ENCODE data around the gene AGAP1. TPM values are rescaled to one million over a fixed set of nuclear protein-coding genes. Genes with fewer than 3 reads are reported as not detected.
A peak's percentile ranks its signal among the peaks of the same experiment; 100 is the strongest.
"Not testable (repeated sequence)": the region's sequence is repeated elsewhere in the genome, so short reads cannot be mapped to it uniquely, and the experiment has no call there.

Gene AGAP1
- total RNA-seq, 1 experiment from 2014 or later, result 25.8 TPM

DNA sequence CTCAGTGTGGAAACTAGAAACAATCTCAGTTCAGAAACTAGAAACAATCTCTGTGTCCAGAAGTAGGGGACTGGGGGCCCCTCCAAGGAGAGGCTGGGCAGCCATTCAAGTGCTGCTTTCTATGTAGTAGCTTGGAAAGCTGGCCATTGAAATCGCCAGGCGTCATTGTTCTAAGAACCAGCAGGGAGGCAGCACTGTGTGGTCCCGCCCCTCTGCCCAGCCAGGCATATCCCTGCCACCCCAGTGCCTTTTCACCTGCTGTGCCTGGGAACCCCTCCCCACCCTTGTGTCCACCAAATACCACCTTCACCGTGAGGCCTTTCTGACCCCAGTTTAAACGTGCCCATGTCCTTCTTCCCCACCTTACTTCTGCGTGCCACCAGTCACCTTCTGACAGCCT, 452.7 kb downstream of the AGAP1 start:
- Histone ChIP-seq H4K8ac (replicated peaks; ENCODE audit: insufficient read length, low read depth, low read length) (no peak overlapping the region), H3K79me1 (ENCODE audit: insufficient read depth, low read depth, low read length, poor library complexity, severe bottlenecking) (no peaks in the 10 kb centered on the region), H2BK120ac (ENCODE audit: low read depth, low read length, poor library complexity, severe bottlenecking) (no peak overlapping the region), H3K4me2 (ENCODE audit: insufficient read depth, insufficient read length, low read length) (no peak overlapping the region), H3K9ac (ENCODE audit: extremely low read depth, insufficient read length, low read length) (no peak overlapping the region), H4K91ac (ENCODE audit: insufficient read length, low read depth, low read length) (no peak overlapping the region), H2BK5ac (ENCODE audit: insufficient read length, low read length) (no peak overlapping the region), H3K79me2 (ENCODE audit: insufficient read depth, low read length) (no peaks in the 10 kb centered on the region), H2AFZ (ENCODE audit: low read length) (no peak overlapping the region), H4K5ac (ENCODE audit: insufficient read length, low read depth, low read length) (no peak overlapping the region), H2BK20ac (ENCODE audit: low read depth, low read length, poor library complexity, severe bottlenecking) (no peak overlapping the region), H3K4me1 (ENCODE audit: insufficient read depth, low read length) (peaks cover 5% of the 10 kb centered on the region; the same call in 1 of the 2 replicates), H4K20me1 (ENCODE audit: control insufficient read depth, insufficient read depth, insufficient read length) (no peaks in the 10 kb centered on the region), H3K23ac (ENCODE audit: insufficient read length, low read depth, low read length) (no peak overlapping the region), H3K56ac (ENCODE audit: insufficient read length, low read depth, low read length) (no peak overlapping the region), H3K27ac (ENCODE audit: insufficient read length, low read depth, low read length) (no peak overlapping the region), H2BK12ac (ENCODE audit: insufficient read length, low read depth, low read length) (no peak overlapping the region), H3K18ac (ENCODE audit: insufficient read length, low read depth, low read length) (no peak overlapping the region), H3K4ac (ENCODE audit: low read depth, low read length) (no peak overlapping the region), H2AK5ac (ENCODE audit: insufficient read length, low read length) (no peak overlapping the region), H2BK15ac (ENCODE audit: low read depth, low read length) (no peak overlapping the region), H3K23me2 (ENCODE audit: insufficient read length, low read depth, low read length, poor library complexity, severe bottlenecking) (no peaks in the 10 kb centered on the region), H3T11ph (ENCODE audit: low read length) (no peak overlapping the region), H3K14ac (ENCODE audit: insufficient read depth, low read length) (no peak overlapping the region), H3K9me3 (ENCODE audit: control insufficient read depth, low read depth, low read length) (no peaks in the 10 kb centered on the region), H3K27me3 (ENCODE audit: insufficient read depth, low read length) (no peaks in the 10 kb centered on the region)
- no peak for TF ChIP-seq CTCF (conservative IDR thresholded peaks at IDR 0.05)
- 0 out of 2 replicates have a peak, but pooled peaks cover 1% of the 10 kb centered on the region for H3K27me3 Mint-ChIP-seq (ENCODE audit: low read depth)
- DNase-seq, result no peak
- WGBS (ENCODE audit: extremely low coverage, insufficient read length, low lambda C conversion rate), result no CpG with 5 or more reads among the region's 6 CpGs
- H3K4me1 Mint-ChIP-seq, result peaks cover 27 to 29% of the 10 kb centered on the region in 2 experiments
- 0 out of 7 replicates have a peak overlapping the region, but pooled peaks of 2 of the 3 experiments have one; percentile 14 to 82 for H3K27ac Mint-ChIP-seq
- H3K4me3 Mint-ChIP-seq, result no peak overlapping the region
- H3K9me3 Mint-ChIP-seq, result no peaks in the 10 kb centered on the region
- peaks cover 0 to 2% (median 0%) of the 10 kb centered on the region in 3 experiments; a peak in 3 of 7 replicates for H3K36me3 Mint-ChIP-seq (ENCODE audit: insufficient read depth in 1 of 3, low read depth in 3 of 3)

DNA sequence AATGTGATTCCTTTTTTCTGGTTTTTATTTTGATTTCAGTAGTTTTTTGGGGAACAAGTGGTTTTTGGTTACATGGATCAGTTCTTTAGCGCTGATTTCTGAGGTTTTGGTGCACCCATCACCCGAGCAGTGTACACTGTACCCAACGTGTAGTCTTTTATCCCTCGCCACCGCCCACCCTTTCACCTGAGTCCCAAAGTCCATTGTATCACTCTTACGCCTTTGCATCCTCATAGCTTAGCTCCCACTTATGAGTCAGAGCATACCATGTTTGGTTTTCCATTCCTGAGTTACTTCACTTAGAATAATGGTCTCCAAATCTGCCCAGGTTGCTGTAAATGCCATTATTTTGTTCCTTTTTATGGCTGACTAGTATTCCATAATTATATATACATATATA, 453.2 kb downstream of the AGAP1 start:
- H4K5ac ChIP-seq (ENCODE audit: insufficient read length, low read depth, low read length); H2AFZ ChIP-seq (ENCODE audit: low read length); H4K8ac ChIP-seq (replicated peaks; ENCODE audit: insufficient read length, low read depth, low read length); H3K27me3 Mint-ChIP-seq (ENCODE audit: low read depth); H2BK20ac ChIP-seq (ENCODE audit: low read depth, low read length, poor library complexity, severe bottlenecking); H3T11ph ChIP-seq (ENCODE audit: low read length); H3K23me2 ChIP-seq (ENCODE audit: insufficient read length, low read depth, low read length, poor library complexity, severe bottlenecking); H2BK5ac ChIP-seq (ENCODE audit: insufficient read length, low read length); H4K91ac ChIP-seq (ENCODE audit: insufficient read length, low read depth, low read length); H3K23ac ChIP-seq (ENCODE audit: insufficient read length, low read depth, low read length); H3K36me3 Mint-ChIP-seq (ENCODE audit: insufficient read depth in 1 of 3, low read depth in 3 of 3); H3K79me2 ChIP-seq (ENCODE audit: insufficient read depth, low read length); H2AK5ac ChIP-seq (ENCODE audit: insufficient read length, low read length); H4K20me1 ChIP-seq (ENCODE audit: control insufficient read depth, insufficient read depth, insufficient read length); H3K14ac ChIP-seq (ENCODE audit: insufficient read depth, low read length); H3K4ac ChIP-seq (ENCODE audit: low read depth, low read length); H2BK12ac ChIP-seq (ENCODE audit: insufficient read length, low read depth, low read length); H3K27ac ChIP-seq (ENCODE audit: insufficient read length, low read depth, low read length); DNase-seq; H2BK120ac ChIP-seq (ENCODE audit: low read depth, low read length, poor library complexity, severe bottlenecking); H3K9me3 Mint-ChIP-seq; H3K18ac ChIP-seq (ENCODE audit: insufficient read length, low read depth, low read length); H3K4me1 ChIP-seq (ENCODE audit: insufficient read depth, low read length); H3K9me3 ChIP-seq (ENCODE audit: control insufficient read depth, low read depth, low read length); H3K4me3 Mint-ChIP-seq; H3K27me3 ChIP-seq (ENCODE audit: insufficient read depth, low read length); H3K4me2 ChIP-seq (ENCODE audit: insufficient read depth, insufficient read length, low read length); H3K27ac Mint-ChIP-seq; H3K56ac ChIP-seq (ENCODE audit: insufficient read length, low read depth, low read length); H3K9ac ChIP-seq (ENCODE audit: extremely low read depth, insufficient read length, low read length); H2BK15ac ChIP-seq (ENCODE audit: low read depth, low read length); H3K79me1 ChIP-seq (ENCODE audit: insufficient read depth, low read depth, low read length, poor library complexity, severe bottlenecking): not testable (repeated sequence)
- no CpG with 5 or more reads among the region's 6 CpGs for WGBS (ENCODE audit: extremely low coverage, insufficient read length, low lambda C conversion rate)
- peaks cover 32 to 34% of the 10 kb centered on the region in 2 experiments for H3K4me1 Mint-ChIP-seq

Data from H9 (cell line).